ENCODE data around the gene FREM2. TPM values are rescaled to one million over a fixed set of nuclear protein-coding genes. Genes with fewer than 3 reads are reported as not detected.

FREM2 gene
- total RNA-seq, 2 donors from 2014 or later: 12.5 to 17.9 TPM

- Histone ChIP-seq H3K36me3 (replicated peaks in 1 of 2; ENCODE audit: insufficient read depth in 1 of 2, low read depth in 2 of 2) (peaks cover 0 to 7% of the 10 kb centered on the region in 2 donors), H3K27me3 (no peaks in the 10 kb centered on the region), H3K9me3 (no peaks in the 10 kb centered on the region), H3K4me3 (no peak overlapping the region), H3K4me1 (no peaks in the 10 kb centered on the region), H3K27ac (no peak overlapping the region)
- intact Hi-C loops (cut with DNase I): no loop called here
- no peak for TF ChIP-seq POLR2A (IDR thresholded peaks at IDR 0.05)
- TF ChIP-seq, protein P1, sequence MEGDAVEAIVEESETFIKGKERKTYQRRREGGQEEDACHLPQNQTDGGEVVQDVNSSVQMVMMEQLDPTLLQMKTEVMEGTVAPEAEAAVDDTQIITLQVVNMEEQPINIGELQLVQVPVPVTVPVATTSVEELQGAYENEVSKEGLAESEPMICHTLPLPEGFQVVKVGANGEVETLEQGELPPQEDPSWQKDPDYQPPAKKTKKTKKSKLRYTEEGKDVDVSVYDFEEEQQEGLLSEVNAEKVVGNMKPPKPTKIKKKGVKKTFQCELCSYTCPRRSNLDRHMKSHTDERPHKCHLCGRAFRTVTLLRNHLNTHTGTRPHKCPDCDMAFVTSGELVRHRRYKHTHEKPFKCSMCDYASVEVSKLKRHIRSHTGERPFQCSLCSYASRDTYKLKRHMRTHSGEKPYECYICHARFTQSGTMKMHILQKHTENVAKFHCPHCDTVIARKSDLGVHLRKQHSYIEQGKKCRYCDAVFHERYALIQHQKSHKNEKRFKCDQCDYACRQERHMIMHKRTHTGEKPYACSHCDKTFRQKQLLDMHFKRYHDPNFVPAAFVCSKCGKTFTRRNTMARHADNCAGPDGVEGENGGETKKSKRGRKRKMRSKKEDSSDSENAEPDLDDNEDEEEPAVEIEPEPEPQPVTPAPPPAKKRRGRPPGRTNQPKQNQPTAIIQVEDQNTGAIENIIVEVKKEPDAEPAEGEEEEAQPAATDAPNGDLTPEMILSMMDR (IDR thresholded peaks at IDR 0.05): no peak
- 49 to 70% methylated on average over 3 of the region's 3 CpGs for WGBS, 2 donors
- ATAC-seq (no peak), DNase-seq (no peak)
Measured at GRCh38 chr13:38879278-38879677, 192.4 kb downstream of the FREM2 start.

DNA sequence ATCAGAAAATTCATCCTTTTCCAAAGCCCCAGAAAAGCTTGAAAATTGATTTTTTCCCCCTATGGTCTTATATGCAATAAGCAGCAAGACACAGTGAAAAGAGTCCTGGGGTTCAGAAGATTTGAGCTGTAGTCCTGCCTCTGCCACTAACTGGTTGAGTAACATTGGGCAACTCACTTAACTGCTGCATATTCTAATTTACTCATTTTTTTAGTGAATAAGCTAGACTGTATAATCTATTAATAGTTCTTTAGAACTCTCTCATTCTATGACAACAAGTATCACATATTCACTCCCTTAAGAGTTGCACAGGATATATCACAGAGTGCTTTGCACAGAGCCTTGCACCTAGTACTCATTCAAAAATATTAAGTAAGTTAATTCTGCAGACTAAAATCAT lies 192.9 kb downstream of the FREM2 start:
- Histone ChIP-seq H3K36me3 (replicated peaks in 1 of 2; ENCODE audit: insufficient read depth in 1 of 2, low read depth in 2 of 2) (peaks cover 0 to 7% of the 10 kb centered on the region in 2 donors), H3K27ac (no peak overlapping the region), H3K4me1 (no peaks in the 10 kb centered on the region), H3K27me3 (no peaks in the 10 kb centered on the region), H3K9me3 (no peaks in the 10 kb centered on the region), H3K4me3 (no peak overlapping the region)
- TF ChIP-seq, protein P1 (IDR thresholded peaks at IDR 0.05): no peak
- no peak for TF ChIP-seq POLR2A (IDR thresholded peaks at IDR 0.05)
- DNase-seq (no peak), ATAC-seq (no peak)
- intact Hi-C loops (cut with DNase I): no loop called here

GRCh38 chr13:38880397-38880796 lies 193.5 kb downstream of the FREM2 start:
- intact Hi-C loops (cut with DNase I): no loop called here
- no peaks in the 10 kb centered on the region for H3K9me3 ChIP-seq
- WGBS, 2 donors: 79 to 95% methylated on average over 4 to 5 of the region's 5 CpGs

DNA sequence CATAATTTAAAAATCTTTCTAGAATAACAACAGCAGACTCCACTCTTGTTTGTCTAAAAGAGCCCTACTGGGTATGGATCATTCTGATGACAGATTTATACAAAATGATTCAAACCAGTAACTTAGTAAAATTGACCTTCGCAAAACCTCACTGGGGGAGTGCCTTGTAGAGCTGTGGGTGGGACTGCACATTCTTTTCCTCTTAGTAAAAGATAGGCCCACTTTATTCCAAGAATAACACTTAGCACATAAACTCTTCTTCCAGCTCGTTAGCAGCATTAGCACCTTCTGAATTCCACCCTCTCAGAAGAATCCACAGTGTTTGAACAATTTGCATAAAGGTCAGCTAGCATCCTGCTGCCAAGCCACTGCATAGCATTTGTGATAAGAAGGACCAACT lies 196.9 kb downstream of the FREM2 start:
- 51 to 61% methylated on average over 2 of the region's 2 CpGs for WGBS, 2 donors
- Histone ChIP-seq H3K36me3 (replicated peaks in 1 of 2; ENCODE audit: insufficient read depth in 1 of 2, low read depth in 2 of 2) (peaks cover 0 to 3% of the 10 kb centered on the region in 2 donors), H3K9me3 (no peaks in the 10 kb centered on the region), H3K4me3 (no peak overlapping the region), H3K27me3 (no peaks in the 10 kb centered on the region), H3K27ac (no peak overlapping the region), H3K4me1 (no peaks in the 10 kb centered on the region)
- no peak for ATAC-seq
- DNase-seq: no peak
- intact Hi-C loops (cut with DNase I): no loop called here
- no peak for TF ChIP-seq POLR2A (IDR thresholded peaks at IDR 0.05)
- TF ChIP-seq, protein P1 (IDR thresholded peaks at IDR 0.05): no peak

More at GRCh38 chr13:38880397-38880796, 193.5 kb downstream of the FREM2 start:
- Histone ChIP-seq H3K4me1 (no peaks in the 10 kb centered on the region), H3K27ac (no peak overlapping the region), H3K27me3 (no peaks in the 10 kb centered on the region), H3K4me3 (no peak overlapping the region), H3K36me3 (replicated peaks in 1 of 2; ENCODE audit: insufficient read depth in 1 of 2, low read depth in 2 of 2) (peaks cover 0 to 7% of the 10 kb centered on the region in 2 donors)
- ATAC-seq: no peak
- DNase-seq: no peak
- no peak for TF ChIP-seq POLR2A (IDR thresholded peaks at IDR 0.05)
- TF ChIP-seq, protein P1 (IDR thresholded peaks at IDR 0.05): no peak

DNA sequence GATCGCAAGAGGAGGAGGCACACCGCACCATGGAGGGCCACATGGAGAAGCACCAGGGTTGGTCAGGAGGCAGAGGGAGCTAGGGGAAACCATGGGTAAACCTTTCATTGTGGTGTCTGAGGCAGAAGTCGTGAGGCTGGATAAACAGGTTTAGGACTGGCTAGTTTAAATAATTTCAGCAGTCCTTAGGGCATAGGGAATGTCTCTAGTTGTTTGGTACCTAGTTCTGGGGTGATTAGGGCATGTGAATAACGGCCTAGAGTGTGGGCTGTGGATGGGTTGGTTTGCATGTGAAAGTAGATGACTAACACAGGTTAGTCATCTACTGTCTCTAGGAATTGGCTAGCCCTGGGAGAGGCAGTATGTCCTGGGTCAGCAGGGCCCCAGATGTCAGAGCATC lies 201.4 kb downstream of the FREM2 start:
- Histone ChIP-seq H3K36me3 (replicated peaks in 1 of 2; ENCODE audit: insufficient read depth in 1 of 2, low read depth in 2 of 2) (no peaks in the 10 kb centered on the region), H3K9me3 (no peaks in the 10 kb centered on the region), H3K4me1 (no peaks in the 10 kb centered on the region), H3K27ac (no peak overlapping the region), H3K27me3 (no peaks in the 10 kb centered on the region), H3K4me3 (no peak overlapping the region)
- 81 to 88% methylated on average over 4 of the region's 4 CpGs for WGBS, 2 donors
- no peak for DNase-seq
- TF ChIP-seq, protein P1 (IDR thresholded peaks at IDR 0.05): no peak
- no peak for TF ChIP-seq POLR2A (IDR thresholded peaks at IDR 0.05)
- ATAC-seq: no peak
- intact Hi-C loops (cut with DNase I): no loop called here

Data from body of pancreas (tissue), 4 donors.